GM18519 (cell line): ENCODE results near the gene SPRR2A.
"Not testable (repeated sequence)": the region's sequence is repeated elsewhere in the genome, so short reads cannot be mapped to it uniquely, and the experiment has no call there.

Experiments
- ATAC-seq: cut with Tn5 transposase; IDR thresholded peaks from one replicate; pipeline ENCODE4 v1.9.1; 2021; ENCODE audit warnings: mild to moderate bottlenecking, moderate library complexity; ENCODE audit not compliant: unreplicated experiment, low FRiP score

Gene SPRR2A

DNA sequence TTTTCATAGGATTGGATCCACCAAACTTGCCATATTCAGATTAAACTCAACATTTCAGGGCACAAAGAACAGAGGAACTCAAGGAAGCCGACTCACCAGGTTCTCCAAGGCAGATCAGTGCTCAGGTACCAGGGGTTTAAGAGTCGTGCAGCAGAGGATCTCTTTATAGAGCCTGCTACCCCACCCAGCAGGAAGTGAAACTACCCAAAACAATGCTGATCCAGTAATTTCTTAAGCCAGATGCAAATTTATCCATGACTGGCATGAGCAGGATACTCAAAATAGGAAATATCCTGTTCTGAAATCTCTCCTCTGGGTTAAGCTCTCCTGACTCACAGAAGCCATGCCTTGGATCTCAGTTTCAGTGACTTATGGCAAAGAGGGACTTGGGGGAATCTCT, at the start of gene SPRR2A:
TSS of gene SPRR2A (minus strand) at position 138 of the 400 bp plus-strand sequence. CDS start 777 bp downstream, outside the sequence.
- ATAC-seq = no peak

DNA sequence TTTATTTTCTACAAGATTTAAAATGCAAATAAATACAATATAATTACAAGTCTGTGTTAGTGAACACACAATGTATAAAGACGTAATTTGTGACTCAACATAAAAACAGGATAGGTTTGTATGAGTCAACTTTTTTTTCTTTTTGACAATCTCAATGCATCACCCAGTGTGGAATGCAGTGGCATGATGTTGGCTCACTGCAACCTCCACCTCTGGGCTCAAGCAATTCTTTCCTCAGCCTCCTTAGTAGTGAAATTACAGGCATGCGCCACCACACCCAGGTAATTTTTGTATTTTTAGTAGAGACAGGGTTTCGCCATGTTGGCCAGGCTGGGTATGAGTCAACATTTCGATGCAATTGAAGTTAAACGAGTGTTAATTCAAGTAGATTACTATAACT, 42.9 kb upstream of the SPRR2A start:
- no peak for ATAC-seq

DNA sequence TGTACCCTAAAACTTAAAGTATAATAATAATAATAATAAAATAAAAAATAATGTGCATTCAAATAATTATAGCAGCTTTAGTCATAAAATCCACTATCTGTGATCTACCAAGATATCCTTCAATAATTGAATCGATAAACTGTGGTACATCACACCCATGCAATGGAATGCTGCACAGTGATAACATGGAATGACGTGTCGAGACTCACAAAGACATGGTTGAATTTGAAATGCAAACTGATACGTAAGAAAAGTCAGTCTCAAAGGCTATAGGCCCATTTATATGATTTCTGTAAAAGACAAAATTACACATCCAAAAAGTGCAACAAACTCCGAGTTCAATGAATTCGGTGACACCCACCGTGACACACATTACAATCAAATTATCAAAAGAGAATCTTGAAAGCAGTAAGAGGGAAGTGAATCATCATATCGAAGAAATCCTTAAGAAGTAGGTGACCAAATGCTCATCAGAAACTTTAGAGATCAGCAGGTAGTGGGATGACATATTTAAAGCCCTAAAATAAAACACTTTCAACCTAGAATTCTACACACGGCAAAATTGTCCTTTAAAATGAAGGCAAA, 42.2 kb upstream of the SPRR2A start:
- ATAC-seq = no peak

DNA sequence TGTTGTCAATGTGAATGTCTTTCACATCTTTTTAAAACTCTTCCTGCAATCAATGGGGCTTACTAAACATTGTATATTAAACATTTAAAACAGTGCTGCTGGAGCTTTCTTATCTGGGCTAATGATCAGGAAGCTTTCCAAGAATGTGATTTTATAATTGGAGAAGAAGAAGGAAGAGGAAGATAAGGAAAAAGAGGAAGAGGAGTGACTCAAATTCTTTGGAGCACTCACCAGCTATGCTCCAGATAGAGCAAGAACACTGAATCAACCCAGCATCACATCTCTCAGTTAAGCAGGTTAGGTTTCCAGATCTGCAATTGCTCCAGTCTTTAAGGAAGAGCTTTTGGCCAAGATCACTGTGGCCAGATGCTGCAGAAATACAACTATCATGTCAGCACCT, 38.5 kb upstream of the SPRR2A start:
- no peak for ATAC-seq

DNA sequence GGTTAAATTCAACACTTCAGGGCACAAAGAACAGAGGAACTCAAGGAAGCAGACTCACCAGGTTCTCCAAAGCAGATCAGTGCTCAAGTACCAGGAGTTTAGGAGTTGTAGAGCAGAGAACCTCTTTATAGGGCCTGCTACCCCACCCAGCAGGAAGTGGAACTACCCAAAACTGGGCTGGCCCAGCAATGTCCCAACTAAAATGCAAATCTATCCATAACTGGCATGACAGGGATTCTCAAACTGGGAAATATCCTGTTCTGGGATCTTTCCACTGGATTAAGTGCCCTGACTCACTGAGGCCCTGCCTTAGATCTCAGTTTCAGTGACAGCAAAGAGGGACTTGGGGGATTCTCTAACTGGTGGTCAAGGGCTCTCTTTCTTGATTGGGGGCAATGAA, 37.1 kb upstream of the SPRR2A start, which contains the start of gene SPRR2E:
TSS of gene SPRR2E (minus strand) at position 101 of the 400 bp plus-strand sequence. CDS start 775 bp downstream, outside the sequence.
- no peak for ATAC-seq

DNA sequence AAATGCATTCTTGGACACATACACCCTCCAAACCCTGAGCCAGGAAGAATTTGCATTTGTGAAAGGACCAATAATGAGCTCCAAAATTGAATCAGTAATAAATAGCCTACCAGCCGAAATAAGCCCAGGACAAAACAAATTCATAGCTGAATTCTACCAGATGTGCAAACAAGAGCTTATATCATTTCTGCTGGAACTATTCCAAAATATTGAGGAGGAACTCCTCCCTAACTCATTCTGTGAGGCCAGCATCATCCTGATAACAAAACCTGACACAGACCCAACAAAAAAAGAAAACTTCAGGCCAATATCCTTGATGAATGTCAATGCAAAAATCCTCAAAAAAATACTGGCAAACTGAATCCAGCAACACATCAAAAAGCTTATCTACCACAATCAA, 30.3 kb upstream of the SPRR2A start:
- ATAC-seq = no peak

DNA sequence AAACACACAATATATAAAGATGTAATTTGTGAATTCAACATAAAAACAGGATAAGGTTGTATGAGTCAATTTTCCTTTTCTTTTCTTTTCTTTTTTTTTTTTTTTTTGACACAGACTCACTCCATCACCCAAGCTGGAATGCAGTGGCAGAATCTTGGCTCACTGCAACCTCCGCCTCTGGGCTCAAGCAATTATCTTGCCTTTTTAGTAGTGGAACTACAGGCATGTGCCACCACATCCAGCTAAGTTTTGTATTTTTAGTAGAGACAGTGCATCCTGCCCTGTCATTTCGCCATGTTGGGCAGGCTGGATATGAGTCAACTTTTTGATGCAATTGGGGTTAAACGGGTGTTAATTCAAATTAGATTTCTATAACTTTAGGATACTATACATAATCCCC, 24.4 kb upstream of the SPRR2A start:
- no peak for ATAC-seq

DNA sequence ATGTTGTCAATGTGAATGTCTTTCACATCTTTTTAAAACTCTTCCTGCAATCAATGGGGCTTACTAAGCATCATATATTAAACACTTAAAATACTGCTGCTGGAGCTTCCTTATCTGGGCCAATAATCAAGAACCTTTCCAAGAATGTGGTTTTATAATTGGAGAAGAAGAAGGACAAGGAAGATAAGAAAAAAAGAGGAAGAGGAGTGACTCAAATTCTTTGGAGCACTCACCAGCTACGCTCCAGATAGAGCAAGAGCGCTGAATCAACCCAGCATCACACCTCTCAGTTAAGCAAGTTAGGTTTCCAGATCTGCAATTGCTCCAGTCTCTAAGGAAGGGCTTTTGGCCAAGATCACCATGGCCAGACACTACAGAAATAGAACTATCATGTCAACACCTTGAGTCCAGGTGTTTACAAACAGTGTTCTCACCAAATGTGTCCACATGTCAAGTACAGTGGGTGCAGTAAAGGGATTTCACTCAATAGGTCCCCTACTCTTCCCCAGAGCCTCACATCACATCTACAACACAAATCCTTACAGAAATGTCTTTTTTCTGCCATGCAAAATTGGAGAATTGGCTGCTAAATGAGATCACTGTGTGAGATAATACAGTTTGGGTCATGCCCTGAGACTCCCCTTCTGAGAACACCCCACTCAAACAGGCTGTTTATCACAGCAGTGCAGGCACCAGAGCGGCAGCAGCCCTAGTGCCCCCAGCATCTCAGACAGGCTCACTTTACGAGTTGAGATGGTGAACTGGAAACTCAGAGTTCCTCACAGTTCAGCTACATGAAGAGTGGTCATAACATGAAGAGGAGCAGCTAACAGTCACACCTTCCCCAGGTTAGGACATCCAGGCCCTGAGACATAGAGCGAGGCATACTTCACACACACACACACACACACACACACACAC, 15.8 kb upstream of the SPRR2A start:
- ATAC-seq = no peak

DNA sequence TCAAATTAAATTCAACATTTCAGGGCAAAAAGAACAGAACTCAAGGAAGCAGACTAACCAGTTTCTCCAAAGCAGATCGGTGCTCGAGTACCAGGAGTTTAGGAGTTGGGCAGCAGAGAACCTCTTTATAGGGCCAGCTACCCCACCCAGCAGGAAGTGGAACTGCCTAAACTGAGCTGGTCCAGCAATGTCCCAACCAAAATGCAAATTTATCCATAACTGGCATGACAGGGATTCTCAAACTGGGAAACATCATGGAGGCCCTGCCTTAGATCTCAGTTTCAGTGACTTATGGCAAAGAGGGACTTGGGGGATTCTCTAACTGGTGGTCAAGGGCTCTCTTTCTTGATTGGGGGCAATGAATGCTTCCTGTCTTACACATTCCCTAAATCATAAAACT, 14.2 kb upstream of the SPRR2A start, which contains the start of gene SPRR2B:
TSS of gene SPRR2B (minus strand) at position 101 of the 400 bp plus-strand sequence. CDS start 772 bp downstream, outside the sequence.
- ATAC-seq = no peak

DNA sequence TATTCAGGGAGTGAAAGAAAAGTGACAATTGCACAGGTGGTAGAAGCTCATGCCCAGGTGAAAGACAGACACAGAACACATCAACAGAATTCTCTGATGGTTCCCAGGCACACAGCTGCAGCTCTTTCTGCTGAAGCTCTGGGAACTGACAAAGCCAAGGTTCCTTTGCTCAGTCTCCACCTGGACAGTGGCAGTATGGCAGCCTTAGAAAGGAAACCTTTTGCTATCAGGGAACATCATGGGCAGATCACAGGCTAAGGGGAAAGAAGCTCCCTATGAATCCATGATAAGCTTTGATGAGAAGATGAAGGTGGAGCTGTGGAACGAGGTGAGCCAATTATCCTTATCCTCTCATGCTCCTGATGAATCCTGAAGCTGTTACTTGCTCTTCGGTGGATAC, 12.9 kb upstream of the SPRR2A start:
- no peak for ATAC-seq

DNA sequence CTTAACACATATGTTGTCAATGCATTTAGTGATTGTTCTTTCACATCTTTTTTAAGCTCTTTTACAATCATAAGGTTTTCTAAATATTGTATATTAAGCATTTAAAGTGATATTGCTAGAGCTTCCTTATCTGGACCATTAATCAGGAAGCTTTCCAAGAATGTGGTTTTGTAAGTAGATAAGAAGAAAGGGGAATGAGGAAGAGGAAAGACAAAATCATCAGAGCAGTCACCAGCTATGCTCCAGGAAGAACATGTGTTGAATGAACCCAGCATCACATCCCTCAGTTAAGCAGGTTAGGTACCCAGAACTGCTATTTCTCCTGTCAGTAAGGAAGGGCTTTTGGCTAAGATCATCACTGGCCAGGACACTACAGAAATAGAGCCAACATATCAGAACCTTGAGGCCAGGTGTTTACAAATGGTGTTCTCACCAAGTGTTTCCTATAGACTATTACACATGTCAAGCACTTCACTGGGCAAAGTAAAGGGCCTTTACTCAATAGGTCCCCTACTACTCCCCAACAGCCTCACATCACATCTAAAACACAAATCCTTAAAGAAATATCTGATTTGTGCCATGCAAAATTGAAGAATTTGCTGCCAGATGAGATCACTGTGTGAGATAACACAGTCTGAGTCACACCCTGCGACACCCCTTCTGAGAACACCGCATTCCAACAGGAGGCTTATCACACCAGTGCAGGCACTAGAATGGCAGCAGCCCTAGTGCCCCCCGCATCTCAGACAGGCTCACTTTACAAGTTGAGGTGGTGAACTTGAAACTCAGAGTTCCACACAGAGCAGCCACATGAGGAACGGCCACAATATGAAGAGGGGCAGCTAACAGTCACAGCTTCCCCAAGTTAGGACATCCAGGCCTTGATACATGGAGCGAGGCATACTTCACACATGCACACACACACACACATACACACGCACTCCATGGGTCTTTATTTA, 1.8 kb upstream of the SPRR2A start:
- ATAC-seq = no peak

DNA sequence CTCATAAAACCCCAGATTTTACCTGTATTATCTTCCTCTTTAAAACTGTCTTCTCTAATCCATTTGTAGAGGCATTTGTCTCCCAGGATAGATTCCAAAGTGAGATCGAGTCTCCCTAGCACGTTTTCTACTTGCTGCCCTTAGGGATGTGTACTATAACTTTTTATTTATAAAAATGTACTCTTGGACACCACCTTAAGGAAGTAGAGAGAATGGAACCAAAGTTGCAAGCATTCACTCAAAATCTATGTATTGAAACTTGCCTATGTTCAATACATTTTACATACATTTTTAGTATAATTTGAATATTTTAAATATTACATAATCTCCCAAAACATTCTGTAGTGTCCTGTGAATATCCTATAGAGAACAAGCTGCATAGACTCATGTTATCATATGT, 842 bp upstream of the SPRR2A start:
- no peak for ATAC-seq

DNA sequence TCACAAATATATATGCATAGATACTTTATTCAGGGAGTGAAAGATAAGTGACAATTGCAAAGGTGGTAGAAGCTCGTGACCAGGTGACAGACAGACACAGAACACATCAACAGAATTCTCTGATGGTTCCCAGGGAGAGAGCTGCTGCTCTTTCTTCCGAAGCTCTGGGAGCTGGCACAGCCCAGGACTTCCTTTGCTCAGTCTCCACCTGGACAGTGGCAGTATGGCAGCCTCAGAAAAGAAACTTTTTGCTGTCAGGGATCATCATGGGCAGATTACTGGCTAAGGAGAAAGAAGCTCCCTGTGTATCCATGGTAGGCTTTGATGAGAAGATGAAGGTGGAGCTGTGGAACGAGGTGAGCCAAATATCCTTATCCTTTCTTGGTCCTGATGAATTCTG, 1.2 kb downstream of the SPRR2A start:
- not testable (repeated sequence) for ATAC-seq

DNA sequence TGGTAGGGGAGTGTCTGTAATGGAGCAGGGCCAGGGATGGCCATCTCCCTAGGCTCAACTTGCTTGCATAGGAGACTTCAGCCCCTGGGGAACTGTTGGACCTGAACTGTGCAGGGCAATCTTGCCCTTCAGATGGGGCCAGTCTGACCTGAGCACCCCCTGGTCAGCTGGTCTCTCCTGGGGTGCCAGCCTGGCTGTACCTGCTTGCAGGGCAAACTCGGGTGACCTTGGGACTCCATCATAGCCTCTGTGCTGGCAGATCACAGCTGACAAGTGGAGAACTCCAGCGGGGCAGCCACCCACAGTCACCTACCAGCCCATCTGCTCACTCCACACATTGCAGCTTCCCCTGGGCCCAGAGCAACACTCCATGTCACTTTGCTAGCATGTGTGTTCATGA, 8.1 kb downstream of the SPRR2A start:
- no peak for ATAC-seq

DNA sequence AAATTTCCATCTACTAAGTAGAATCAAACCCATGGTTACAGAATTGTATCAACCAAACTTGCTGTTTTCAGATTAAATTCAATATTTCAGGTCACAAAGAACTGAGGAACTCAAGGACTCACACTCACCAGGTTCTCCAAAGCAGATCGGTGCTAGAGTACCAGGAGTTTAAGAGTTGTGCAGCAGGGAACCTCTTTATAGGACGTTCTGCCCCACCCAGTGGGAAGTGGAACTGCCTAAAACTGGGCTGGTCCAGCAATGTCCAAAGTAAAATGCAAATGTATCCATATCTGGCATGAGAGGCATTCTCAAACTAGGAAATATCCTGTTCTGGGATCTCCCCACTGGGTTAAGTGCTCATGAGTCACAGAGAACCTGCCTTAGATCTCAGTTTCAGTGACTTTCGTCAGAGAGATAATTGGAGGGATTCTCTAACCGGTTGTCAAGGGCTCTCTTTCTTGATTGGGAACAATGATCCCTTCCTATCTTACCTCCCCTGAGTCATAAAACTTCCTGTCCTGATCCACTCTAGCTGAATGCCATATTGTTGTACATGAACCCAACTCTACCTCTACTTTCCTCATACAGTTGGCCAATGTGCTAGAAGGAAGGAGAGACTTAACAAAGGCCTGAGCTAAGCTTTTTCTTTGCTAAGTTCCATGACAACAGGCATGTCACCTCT, 16.2 kb downstream of the SPRR2A start, which contains the start of gene SPRR2D:
TSS of gene SPRR2D (minus strand) at position 171 of the 682 bp plus-strand sequence. CDS start 774 bp downstream, outside the sequence.
- ATAC-seq = no peak

DNA sequence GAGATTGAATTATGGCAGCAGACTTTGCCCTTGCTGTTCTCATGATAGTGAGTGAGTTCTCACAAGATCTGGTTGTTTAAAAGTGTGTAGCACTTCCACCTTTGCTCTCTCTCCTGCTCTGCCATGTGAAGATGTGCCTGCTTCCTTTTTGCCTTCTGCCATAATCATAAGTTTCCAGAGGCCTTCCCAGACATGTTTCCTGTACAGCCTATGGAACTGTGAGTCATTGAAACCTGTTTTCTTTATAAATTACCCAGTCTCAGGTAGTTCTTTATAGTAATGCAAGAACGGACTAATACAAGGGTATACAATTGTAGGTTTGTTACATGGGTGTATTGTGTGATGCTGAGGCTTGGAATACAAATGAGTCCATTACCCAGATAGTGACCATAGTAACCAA, 22.1 kb downstream of the SPRR2A start:
- no peak for ATAC-seq

DNA sequence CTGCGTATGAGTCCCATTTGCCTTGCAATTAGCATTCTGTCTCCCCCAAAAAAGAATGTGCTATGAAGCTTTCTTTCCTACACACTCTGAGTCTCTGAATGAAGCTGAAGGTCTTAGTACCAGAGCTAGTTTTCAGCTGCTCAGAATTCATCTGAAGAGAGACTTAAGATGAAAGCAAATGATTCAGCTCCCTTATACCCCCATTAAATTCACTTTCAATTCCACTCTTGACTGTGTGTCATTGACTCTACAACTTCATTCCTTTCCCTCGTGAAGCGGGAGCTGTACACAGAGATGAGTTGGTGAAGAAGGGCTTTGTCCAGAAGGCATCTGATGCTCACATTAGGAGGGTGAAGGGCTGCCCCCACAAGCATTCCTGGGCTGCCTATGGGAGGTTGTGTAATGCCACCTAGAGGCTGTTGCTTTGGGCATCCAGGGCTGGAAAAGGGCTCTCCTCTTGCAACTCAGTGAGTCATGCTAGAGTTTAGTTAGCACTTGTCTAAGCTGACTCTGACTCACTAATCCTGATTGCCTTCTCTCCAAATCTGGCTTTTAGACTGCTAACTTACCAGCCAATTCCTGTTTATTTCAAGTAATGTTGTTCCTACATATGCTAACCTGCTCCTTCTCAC, 24.5 kb downstream of the SPRR2A start:
- ATAC-seq = no peak

DNA sequence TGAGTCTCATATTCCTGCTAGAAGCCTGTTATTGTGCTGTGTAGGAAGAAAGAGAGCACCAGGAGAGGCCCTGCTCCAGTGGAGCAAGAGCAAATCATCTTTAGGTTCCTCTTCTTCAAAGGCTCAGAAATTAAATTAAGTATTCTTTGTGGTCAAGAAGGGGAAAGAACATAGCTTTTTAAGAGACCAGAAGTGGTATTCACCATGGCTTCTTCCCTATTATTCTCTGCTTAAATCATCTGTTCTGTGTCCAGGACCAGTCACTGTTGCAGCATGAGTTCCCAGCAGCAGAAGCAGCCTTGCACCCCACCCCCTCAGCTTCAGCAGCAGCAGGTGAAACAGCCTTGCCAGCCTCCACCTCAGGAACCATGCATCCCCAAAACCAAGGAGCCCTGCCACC, 25.2 kb downstream of the SPRR2A start:
- no peak for ATAC-seq

DNA sequence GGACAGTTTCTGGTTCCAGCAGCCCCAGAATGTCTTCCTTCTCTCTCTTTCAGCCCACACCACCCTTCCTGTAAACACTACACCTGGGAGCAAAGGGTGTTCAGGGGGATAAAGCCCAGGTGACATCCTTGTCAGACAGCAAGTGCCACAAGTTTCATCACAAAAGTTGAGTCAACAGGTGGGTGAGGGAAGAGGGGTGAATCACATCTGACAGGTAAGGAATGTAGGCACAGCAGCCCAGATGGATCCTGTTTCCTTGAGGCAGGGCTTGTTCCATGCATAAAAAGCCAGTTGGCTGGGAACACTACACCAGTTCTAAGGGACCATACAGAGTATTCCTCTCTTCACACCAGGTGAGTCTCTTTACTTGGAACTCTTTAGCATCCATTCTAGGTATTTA, 26.4 kb downstream of the SPRR2A start, which contains the start of gene SPRR1B:
TSS of gene SPRR1B (plus strand) at position 309 of the 400 bp plus-strand sequence. CDS start 1,143 bp downstream, outside the sequence.
- ATAC-seq = no peak
